HCT116 (cell line): ENCODE data around the gene P4HA1. TPM values are rescaled to one million over a fixed set of nuclear protein-coding genes. Genes with fewer than 3 reads are reported as not detected.

Source experiments
- ATAC-seq: fragments of 200-7000 bp; cut with Tn5 transposase; 2 replicates; pipeline ENCODE4 v1.9.1; 2020; ENCODE audit warnings: mild to moderate bottlenecking, moderate library complexity
- BruUV-seq: library from RNA; stranded (reverse); fragments of 400-500 nt; replicated peaks from 2 replicates; lab custom pipeline; 2021; lab: Mats Ljungman, UMichigan
- CTCF ChIA-PET: fragments of 300-600 bp; sonication (Branson Sonifier 250); formaldehyde crosslinking; loops from one replicate; lab custom pipeline; 2021; ENCODE audit warnings: antibody characterized with exemption; lab: Charles Lee
- POLR2A ChIA-PET: fragments of 300-600, 350-600 bp; sonication (Branson Sonifier 250); formaldehyde crosslinking; loops from one replicate; lab custom pipeline; 2021; ENCODE audit warnings: antibody characterized with exemption; lab: Charles Lee
- RAD21 ChIA-PET, 2 experiments: fragments of 300-600 bp; sonication (Branson Sonifier 250); formaldehyde crosslinking; loops; one replicate each; lab custom pipeline; 2023; ENCODE audit warnings: low total read pairs in 2 of 2; ENCODE audit not compliant: uncharacterized antibody in 2 of 2, unreplicated experiment in 2 of 2, low non-redundant PET in 1 of 2; lab: Charles Lee
- DNase-seq: peaks from one replicate; pipeline ENCODE4 v3.0.0-alpha.2; 2010; ENCODE audit warnings: low read depth, low spot score
- H2AFZ ChIP-seq: fragments of 200-600 bp; shearing (Covaris generic), sonication (generic); 2 replicates; pipeline ENCODE4 v1.6.1; 2017; ENCODE audit warnings: low read depth, mixed run types, mixed read lengths, antibody characterized with exemption, low read length; ENCODE audit not compliant: poor library complexity, severe bottlenecking
- H3K27ac ChIP-seq: 2 replicates; pipeline ENCODE4 v1.5.1; 2012; ENCODE audit warnings: low read depth, low read length
- H3K27me3 ChIP-seq: fragments of 200-600 bp; sonication (generic); 2 replicates; pipeline ENCODE4 v1.6.1; 2016; ENCODE audit warnings: mixed run types, low read length, mixed read lengths; ENCODE audit not compliant: insufficient read depth
- H3K36me3 ChIP-seq, 2 experiments: fragments of 200-500 bp in 1 of 2; fragments of 200-600 bp in 1 of 2; sonication (Bioruptor generic) in 1 of 2; sonication (generic) in 1 of 2; 2 replicates each; pipeline versions ENCODE4 v1.5.1 to v1.6.1; 2014 to 2016; ENCODE audit warnings: low read length in 2 of 2, inconsistent platforms in 1 of 2, mixed read lengths in 1 of 2, mixed run types in 1 of 2; ENCODE audit not compliant: insufficient read depth in 2 of 2, control insufficient read depth in 1 of 2
- H3K4me1 ChIP-seq, 2 experiments: fragments of 200-600 bp in 1 of 2; sonication (generic) in 1 of 2; 2 replicates each; pipeline versions ENCODE4 v1.5.1 to v1.6.1; 2012 to 2017; ENCODE audit warnings: low read length in 2 of 2, inconsistent platforms in 1 of 2, mild to moderate bottlenecking in 1 of 2, mixed read lengths in 1 of 2, mixed run types in 1 of 2, moderate library complexity in 1 of 2; ENCODE audit not compliant: insufficient read depth in 2 of 2, control insufficient read depth in 1 of 2
- H3K4me2 ChIP-seq: fragments of 200-600 bp; sonication (generic); 2 replicates; pipeline ENCODE4 v1.6.1; 2017; ENCODE audit warnings: mixed run types, low read length, mixed read lengths
- H3K4me3 ChIP-seq, 2 experiments: fragments of 200-600 bp in 1 of 2; sonication (generic) in 1 of 2; replicated peaks in 1 of 2; 2 replicates each; pipeline ENCODE4 v1.5.1; 2011 to 2016; ENCODE audit warnings: low read length in 2 of 2, control low read depth in 1 of 2, low read depth in 1 of 2, mild to moderate bottlenecking in 1 of 2, mixed read lengths in 1 of 2, mixed run types in 1 of 2
- H3K79me2 ChIP-seq: fragments of 200-600 bp; sonication (generic); 2 replicates; pipeline ENCODE4 v1.6.1; 2017; ENCODE audit warnings: mild to moderate bottlenecking, mixed run types, low read length, moderate library complexity, mixed read lengths; ENCODE audit not compliant: insufficient read depth
- H3K9ac ChIP-seq: fragments of 200-600 bp; sonication (generic); 2 replicates; pipeline ENCODE4 v1.6.1; 2016; ENCODE audit warnings: low read length, mixed read lengths
- H3K9me2 ChIP-seq: fragments of 200-600 bp; sonication (generic), shearing (Covaris generic); 2 replicates; pipeline ENCODE4 v1.6.1; 2017; ENCODE audit warnings: mixed run types, mild to moderate bottlenecking, moderate library complexity; ENCODE audit not compliant: insufficient read depth
- H3K9me3 ChIP-seq, 2 experiments: fragments of 200-500 bp in 1 of 2; fragments of 200-600 bp in 1 of 2; sonication (Bioruptor generic) in 1 of 2; sonication (generic) in 1 of 2; 2 replicates each; pipeline ENCODE4 v1.6.1; 2014 to 2017; ENCODE audit warnings: low read length in 2 of 2, mixed read lengths in 2 of 2, inconsistent platforms in 1 of 2, low read depth in 1 of 2, mild to moderate bottlenecking in 1 of 2, mixed run types in 1 of 2, moderate library complexity in 1 of 2; ENCODE audit not compliant: control insufficient read depth in 1 of 2, insufficient read depth in 1 of 2
- H4K20me1 ChIP-seq: fragments of 200-600 bp; sonication (generic), shearing (Covaris generic); 2 replicates; pipeline ENCODE4 v1.6.1; 2017; ENCODE audit warnings: mixed run types, mild to moderate bottlenecking, moderate library complexity; ENCODE audit not compliant: insufficient read depth
- ATF3 ChIP-seq: IDR thresholded peaks from 2 replicates; pipeline ENCODE4 v1.6.1; 2012
- CBX3 ChIP-seq: IDR thresholded peaks from 2 replicates; pipeline ENCODE4 v1.6.1; 2012; ENCODE audit warnings: low read depth
- CTCF ChIP-seq, 3 experiments: fragments of 200-600 bp in 1 of 3; sonication (generic) in 1 of 3; IDR thresholded peaks in 2 of 3; conservative IDR thresholded peaks in 1 of 3; 2 replicates each; pipeline ENCODE4 v1.5.1; 2012 to 2017; ENCODE audit warnings: low read depth in 2 of 3, low read length in 2 of 3, antibody characterized with exemption in 1 of 3, borderline replicate concordance in 1 of 3, control low read depth in 1 of 3, mild to moderate bottlenecking in 1 of 3, mixed read lengths in 1 of 3, mixed run types in 1 of 3, moderate library complexity in 1 of 3; ENCODE audit not compliant: insufficient read depth in 1 of 3
- EGR1 ChIP-seq: IDR thresholded peaks from 2 replicates; pipeline ENCODE4 v1.6.1; 2012; ENCODE audit warnings: low read depth
- EZH2phosphoT487 ChIP-seq: fragments of 200-600 bp; IDR thresholded peaks from 2 replicates; pipeline ENCODE4 v1.6.1; 2018; ENCODE audit warnings: antibody characterized with exemption, borderline replicate concordance
- POLR2A ChIP-seq: IDR thresholded peaks from 2 replicates; pipeline ENCODE4 v1.7.0; 2011; ENCODE audit warnings: borderline replicate concordance; ENCODE audit not compliant: insufficient read depth, insufficient read length; ENCODE audit errors: extremely low read depth
- SP1 ChIP-seq: IDR thresholded peaks from 2 replicates; pipeline ENCODE4 v1.6.1; 2012; ENCODE audit warnings: low read depth
- TCF7L2 ChIP-seq: IDR thresholded peaks from 2 replicates; pipeline ENCODE4 v1.7.0; 2011; ENCODE audit warnings: borderline replicate concordance, inconsistent platforms; ENCODE audit not compliant: insufficient read depth, insufficient read length; ENCODE audit errors: extremely low read depth
- ZFX ChIP-seq: fragments of 450-650 bp; IDR thresholded peaks from 2 replicates; pipeline ENCODE4 v1.6.1; 2017
- ZNF274 ChIP-seq: fragments of 200-500 bp; sonication (Bioruptor generic); IDR thresholded peaks from 2 replicates; pipeline ENCODE4 v1.6.1; 2014; ENCODE audit warnings: mild to moderate bottlenecking, low read depth, low read length, inconsistent platforms
- intact Hi-C: fragments of 100-400 bp; cut with micrococcal nuclease; formaldehyde crosslinking; loops from 2 replicates; pipeline ENCODE4 v1.10.0; 2022
- total RNA-seq: library from RNA; stranded (reverse); gene quantifications from one replicate; pipeline ENCODE4 v1.2.1, GENCODE V29; 2021; ENCODE audit not compliant: unreplicated experiment
- TF ChIP-seq, protein P1 (sequence below): IDR thresholded peaks from 2 replicates; pipeline ENCODE4 v1.6.1; 2012
- TF ChIP-seq, protein P2 (sequence below): IDR thresholded peaks from 2 replicates; pipeline ENCODE4 v1.6.1; 2012; ENCODE audit warnings: low read depth

The P4HA1 gene
- total RNA-seq, 1 experiment from 2014 or later, result 49.7 TPM

DNA sequence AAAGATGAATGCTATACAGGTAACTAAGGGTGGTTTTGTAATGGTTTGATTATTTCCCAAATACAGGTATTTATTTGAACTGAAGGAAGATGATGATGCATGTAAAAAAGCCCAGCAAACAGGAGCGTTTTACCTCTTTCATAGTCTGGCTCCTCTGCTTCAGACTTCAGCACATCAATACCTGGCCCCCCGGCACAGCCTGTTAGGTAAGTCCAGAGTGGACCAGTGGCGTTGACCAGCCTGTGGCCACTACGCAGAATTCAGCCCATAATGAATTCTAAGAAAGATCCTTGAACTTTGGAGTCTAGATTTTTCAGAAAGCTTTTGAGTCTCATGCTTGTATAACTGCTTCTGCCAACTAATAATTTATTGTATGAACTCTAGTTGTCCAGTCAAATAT lies 23.3 kb upstream of the P4HA1 start:
- CTCF ChIA-PET, result no interaction called here
- POLR2A ChIA-PET, result no interaction called here

More for the DNA sequence above, 23.3 kb upstream of the P4HA1 start:
- no peaks in the 10 kb centered on the region for H3K27me3 ChIP-seq
- H3K9me2 ChIP-seq, result no peaks in the 10 kb centered on the region
- no peak overlapping the region for H3K4me2 ChIP-seq
- H2AFZ ChIP-seq, result no peak overlapping the region
- intact Hi-C loops, result no loop called here
- no peaks in the 10 kb centered on the region for H4K20me1 ChIP-seq
- H3K36me3 ChIP-seq, result peaks cover under 1 to 2% of the 10 kb centered on the region in 2 experiments; a peak in 2 of 4 replicates
- no peak for ATAC-seq
- RAD21 ChIA-PET, result no interaction called here
- no TSS peak for BruUV-seq
- no peaks in the 10 kb centered on the region for H3K9me3 ChIP-seq
- no peaks in the 10 kb centered on the region for H3K79me2 ChIP-seq
- no peak for DNase-seq
- peaks cover 15 to 34% of the 10 kb centered on the region in 2 experiments for H3K4me1 ChIP-seq
- TF ChIP-seq, protein P1, sequence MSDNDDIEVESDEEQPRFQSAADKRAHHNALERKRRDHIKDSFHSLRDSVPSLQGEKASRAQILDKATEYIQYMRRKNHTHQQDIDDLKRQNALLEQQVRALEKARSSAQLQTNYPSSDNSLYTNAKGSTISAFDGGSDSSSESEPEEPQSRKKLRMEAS, result no peak
- TF ChIP-seq, protein P2, sequence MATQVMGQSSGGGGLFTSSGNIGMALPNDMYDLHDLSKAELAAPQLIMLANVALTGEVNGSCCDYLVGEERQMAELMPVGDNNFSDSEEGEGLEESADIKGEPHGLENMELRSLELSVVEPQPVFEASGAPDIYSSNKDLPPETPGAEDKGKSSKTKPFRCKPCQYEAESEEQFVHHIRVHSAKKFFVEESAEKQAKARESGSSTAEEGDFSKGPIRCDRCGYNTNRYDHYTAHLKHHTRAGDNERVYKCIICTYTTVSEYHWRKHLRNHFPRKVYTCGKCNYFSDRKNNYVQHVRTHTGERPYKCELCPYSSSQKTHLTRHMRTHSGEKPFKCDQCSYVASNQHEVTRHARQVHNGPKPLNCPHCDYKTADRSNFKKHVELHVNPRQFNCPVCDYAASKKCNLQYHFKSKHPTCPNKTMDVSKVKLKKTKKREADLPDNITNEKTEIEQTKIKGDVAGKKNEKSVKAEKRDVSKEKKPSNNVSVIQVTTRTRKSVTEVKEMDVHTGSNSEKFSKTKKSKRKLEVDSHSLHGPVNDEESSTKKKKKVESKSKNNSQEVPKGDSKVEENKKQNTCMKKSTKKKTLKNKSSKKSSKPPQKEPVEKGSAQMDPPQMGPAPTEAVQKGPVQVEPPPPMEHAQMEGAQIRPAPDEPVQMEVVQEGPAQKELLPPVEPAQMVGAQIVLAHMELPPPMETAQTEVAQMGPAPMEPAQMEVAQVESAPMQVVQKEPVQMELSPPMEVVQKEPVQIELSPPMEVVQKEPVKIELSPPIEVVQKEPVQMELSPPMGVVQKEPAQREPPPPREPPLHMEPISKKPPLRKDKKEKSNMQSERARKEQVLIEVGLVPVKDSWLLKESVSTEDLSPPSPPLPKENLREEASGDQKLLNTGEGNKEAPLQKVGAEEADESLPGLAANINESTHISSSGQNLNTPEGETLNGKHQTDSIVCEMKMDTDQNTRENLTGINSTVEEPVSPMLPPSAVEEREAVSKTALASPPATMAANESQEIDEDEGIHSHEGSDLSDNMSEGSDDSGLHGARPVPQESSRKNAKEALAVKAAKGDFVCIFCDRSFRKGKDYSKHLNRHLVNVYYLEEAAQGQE, result no peak
- TF ChIP-seq EZH2phosphoT487 (no peak), CBX3 (no peak), ZFX (no peak), EGR1 (no peak), SP1 (no peak), POLR2A (no peak), ATF3 (no peak), CTCF (IDR thresholded peaks at IDR 0.05 in 2 of 3, conservative IDR thresholded peaks at IDR 0.05 in 1 of 3; ENCODE audit: borderline replicate concordance in 1 of 3, insufficient read depth in 1 of 3, low read depth in 2 of 3, low read length in 2 of 3) (no peak), TCF7L2 (no peak), ZNF274 (no peak)
- H3K27ac ChIP-seq, result no peak overlapping the region
- H3K9ac ChIP-seq, result no peak overlapping the region
- no peak overlapping the region for H3K4me3 ChIP-seq
